Endodermal cell (in vitro differentiated cells): ENCODE data around the gene CYP46A1. TPM values are rescaled to one million over a fixed set of nuclear protein-coding genes. Genes with fewer than 3 reads are reported as not detected.

Experiments
- DNase-seq: peaks from one replicate; pipeline ENCODE4 v3.0.0-alpha.2; 2017
- H3K27ac ChIP-seq: 2 replicates; pipeline ENCODE4 v1.5.1; 2013; ENCODE audit warnings: mild to moderate bottlenecking, low read depth, low read length, moderate library complexity
- H3K27me3 ChIP-seq: 2 replicates; pipeline ENCODE4 v1.6.1; 2013; ENCODE audit warnings: mild to moderate bottlenecking, low read length, moderate library complexity; ENCODE audit not compliant: insufficient read depth, control insufficient read depth, poor library complexity, severe bottlenecking
- H3K36me3 ChIP-seq: 2 replicates; pipeline ENCODE4 v1.7.0; 2013; ENCODE audit warnings: mild to moderate bottlenecking, low read length, moderate library complexity; ENCODE audit not compliant: control insufficient read depth, insufficient read depth
- H3K4me1 ChIP-seq: one replicate; pipeline ENCODE4 v1.7.0; 2013; ENCODE audit warnings: low read length; ENCODE audit not compliant: control insufficient read depth, insufficient read depth
- H3K4me3 ChIP-seq: 2 replicates; pipeline ENCODE4 v1.5.1; 2013; ENCODE audit warnings: mild to moderate bottlenecking, low read length, moderate library complexity
- H3K9ac ChIP-seq: 2 replicates; pipeline ENCODE4 v1.6.1; 2013; ENCODE audit warnings: mild to moderate bottlenecking, low read length, moderate library complexity; ENCODE audit not compliant: poor library complexity, severe bottlenecking; ENCODE audit errors: extremely low read depth
- H3K9me3 ChIP-seq: 2 replicates; pipeline ENCODE4 v1.6.1; 2013; ENCODE audit warnings: mild to moderate bottlenecking, low read length, moderate library complexity; ENCODE audit not compliant: control insufficient read depth
- H3K27ac Mint-ChIP-seq: 2 replicates; pipeline ENCODE4 v1.8.0; 2020; ENCODE audit warnings: mixed read lengths
- H3K27me3 Mint-ChIP-seq: 2 replicates; pipeline ENCODE4 v1.8.0; 2021; ENCODE audit warnings: mild to moderate bottlenecking, mixed read lengths; ENCODE audit not compliant: insufficient read depth
- H3K36me3 Mint-ChIP-seq: 2 replicates; pipeline ENCODE4 v1.8.0; 2020; ENCODE audit warnings: low read depth, mixed read lengths
- H3K4me1 Mint-ChIP-seq: 2 replicates; pipeline ENCODE4 v1.8.0; 2020; ENCODE audit warnings: mixed read lengths
- H3K4me3 Mint-ChIP-seq: 2 replicates; pipeline ENCODE4 v1.8.0; 2020; ENCODE audit warnings: mild to moderate bottlenecking, moderate library complexity, mixed read lengths
- H3K9me3 Mint-ChIP-seq: 2 replicates; pipeline ENCODE4 v1.8.0; 2020; ENCODE audit warnings: mild to moderate bottlenecking, mixed read lengths
- CTCF ChIP-seq: fragments of 200-600 bp; sonication (generic); conservative IDR thresholded peaks from 2 replicates; pipeline ENCODE4 v1.5.0; 2021; ENCODE audit warnings: antibody characterized with exemption, mild to moderate bottlenecking
- WGBS, 2 experiments: methylation state at CpG; one replicate each; pipeline versions ENCODE4 v1.1.5 to v1.1.7; 2013; ENCODE audit warnings: missing lambda C conversion rate in 2 of 2, mixed read lengths in 1 of 2; ENCODE audit not compliant: insufficient coverage in 1 of 2, insufficient read length in 1 of 2; 5-methylcytosine and 5-hydroxymethylcytosine counted together
- total RNA-seq, 2 donors: library from RNA; stranded (reverse); fragmentation: NEBNext Ultra II Directional in 1 of 2; extraction: Animal tissue kit (Norgen Biotek cat#: 25700) in 1 of 2; gene quantifications; 2 replicates in 1 of 2; 3 replicates in 1 of 2; pipeline ENCODE4 v1.2.1, GENCODE V29; 2021

CYP46A1 gene
- total RNA-seq, 2 donors from 2014 or later: 0.55 to 0.57 TPM

GRCh38 chr14:99724196-99724891 lies 40.2 kb downstream of the CYP46A1 start:
- Mint-ChIP-seq H3K27ac (no peak overlapping the region), H3K4me3 (no peak overlapping the region), H3K27me3 (peaks cover 14% of the 10 kb centered on the region), H3K36me3 (no peaks in the 10 kb centered on the region), H3K9me3 (no peaks in the 10 kb centered on the region), H3K4me1 (peaks cover 4% of the 10 kb centered on the region)
- no peaks in the 10 kb centered on the region for H3K9me3 ChIP-seq
- no peak overlapping the region for H3K27ac ChIP-seq
- H3K4me3 ChIP-seq: no peak overlapping the region
- no peak for DNase-seq
- no peak for TF ChIP-seq CTCF
- WGBS, 2 experiments: 88 to 92% methylated on average over 4 to 5 of the region's 5 CpGs
- no peaks in the 10 kb centered on the region for H3K27me3 ChIP-seq
- no peak overlapping the region for H3K9ac ChIP-seq
- H3K4me1 ChIP-seq: no peaks in the 10 kb centered on the region
- H3K36me3 ChIP-seq: no peaks in the 10 kb centered on the region

GRCh38 chr14:99724939-99725773 lies 41.1 kb downstream of the CYP46A1 start:
- TF ChIP-seq CTCF: no peak
- Histone ChIP-seq H3K4me1 (no peaks in the 10 kb centered on the region), H3K36me3 (no peaks in the 10 kb centered on the region), H3K27me3 (no peaks in the 10 kb centered on the region), H3K27ac (no peak overlapping the region), H3K9me3 (no peaks in the 10 kb centered on the region), H3K9ac (no peak overlapping the region), H3K4me3 (no peak overlapping the region)
- no peaks in the 10 kb centered on the region for H3K9me3 Mint-ChIP-seq
- peaks cover 14% of the 10 kb centered on the region for H3K27me3 Mint-ChIP-seq
- H3K4me1 Mint-ChIP-seq: peaks cover 4% of the 10 kb centered on the region
- H3K4me3 Mint-ChIP-seq: no peak overlapping the region
- no peak overlapping the region for H3K27ac Mint-ChIP-seq
- WGBS, 2 experiments: 91 to 95% methylated on average over 9 to 15 of the region's 15 CpGs
- no peak for DNase-seq
- no peaks in the 10 kb centered on the region for H3K36me3 Mint-ChIP-seq

GRCh38 chr14:99725774-99726537 lies 41.9 kb downstream of the CYP46A1 start:
- Histone ChIP-seq H3K9ac (no peak overlapping the region), H3K9me3 (no peaks in the 10 kb centered on the region), H3K36me3 (no peaks in the 10 kb centered on the region), H3K27ac (no peak overlapping the region), H3K27me3 (no peaks in the 10 kb centered on the region), H3K4me3 (no peak overlapping the region), H3K4me1 (peaks cover 4% of the 10 kb centered on the region)
- Mint-ChIP-seq H3K4me3 (no peak overlapping the region), H3K4me1 (peaks cover 4% of the 10 kb centered on the region), H3K27ac (no peak overlapping the region), H3K27me3 (peaks cover 14% of the 10 kb centered on the region), H3K36me3 (no peaks in the 10 kb centered on the region), H3K9me3 (no peaks in the 10 kb centered on the region)
- peak; percentile 59 for DNase-seq
- no peak for TF ChIP-seq CTCF
- 82 to 90% methylated on average over 8 to 18 of the region's 18 CpGs for WGBS, 2 experiments
